Measurements from ENCODE around the gene ADPRHL1.

The ADPRHL1 gene

DNA sequence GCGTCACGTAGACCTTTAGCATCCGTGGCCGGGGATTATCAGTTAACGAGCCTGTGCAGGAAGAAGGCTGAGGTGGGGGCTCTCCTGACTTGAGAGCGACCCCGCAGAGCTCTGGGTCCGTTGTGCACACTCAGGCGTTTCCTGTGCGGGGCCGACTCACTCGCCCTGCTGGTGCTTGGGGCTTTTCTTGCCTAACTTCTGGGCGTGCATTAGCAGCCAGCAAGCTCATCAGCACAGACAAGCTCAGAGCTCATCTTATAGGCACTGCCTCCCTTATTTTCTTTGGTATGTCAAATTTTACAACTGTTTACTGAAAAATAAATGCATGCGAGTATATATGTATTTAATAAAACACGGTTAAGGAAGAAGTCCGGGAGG lies 23.7 kb downstream of the ADPRHL1 start:
- H3K27ac ChIP-seq = no peak overlapping the region
- no peak overlapping the region for H3K9ac ChIP-seq (ENCODE audit: insufficient read length)
- H3K9me3 ChIP-seq (ENCODE audit: low read depth, low read length) = no peaks in the 10 kb centered on the region
- H3K4me3 ChIP-seq = no peak overlapping the region
- H3K36me3 ChIP-seq (ENCODE audit: insufficient read depth, low read length) = no peaks in the 10 kb centered on the region
- DNase-seq (ENCODE audit: low read depth, low spot score) = no peak
- TF ChIP-seq FOXP2 (optimal IDR thresholded peaks at IDR 0.05; ENCODE audit: control extremely low read depth, extremely low read length, insufficient read depth) = no peak
- TF ChIP-seq POLR2AphosphoS5 (IDR thresholded peaks at IDR 0.05; ENCODE audit: borderline replicate concordance, low read depth, low read length) = no peak
- no peak for TF ChIP-seq EZH2 (IDR thresholded peaks at IDR 0.05)

DNA sequence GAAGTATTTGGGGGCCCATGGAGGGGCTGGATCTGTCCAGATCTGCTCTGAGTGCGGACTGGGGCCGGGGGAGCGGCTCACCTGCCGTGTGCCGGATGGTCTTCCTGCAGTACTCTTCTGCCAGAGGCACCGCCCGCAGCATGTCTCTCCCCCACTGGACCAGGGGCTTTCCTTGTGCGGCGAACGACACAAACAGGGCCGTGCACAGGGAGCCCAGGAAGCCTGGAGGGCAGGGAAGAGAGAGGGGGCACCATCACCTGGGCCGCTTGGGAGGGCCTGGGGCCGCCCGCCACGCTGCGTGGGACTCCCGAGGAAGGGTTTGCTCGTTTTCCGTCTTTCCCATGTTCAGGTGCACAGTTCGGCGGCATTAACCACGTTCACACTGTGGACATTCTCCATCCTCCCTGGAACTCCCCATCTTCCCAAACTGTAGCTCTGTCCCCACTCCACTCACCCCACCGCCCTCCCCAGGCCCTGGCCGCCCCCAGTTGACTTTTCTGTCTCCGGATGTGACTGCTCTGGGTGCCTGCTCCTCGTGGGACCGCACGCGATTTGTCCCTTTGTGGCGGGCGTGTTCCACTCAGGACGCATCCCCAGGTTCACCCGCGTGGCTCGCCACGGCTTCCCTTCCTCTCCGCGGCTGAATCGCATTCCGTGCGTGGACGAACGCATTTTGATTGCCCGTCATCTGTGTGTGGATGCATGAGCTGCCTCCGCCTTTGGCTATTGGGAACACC lies 24.2 kb downstream of the ADPRHL1 start:
- no peak for DNase-seq (ENCODE audit: low read depth, low spot score)
- Histone ChIP-seq H3K9me3 (ENCODE audit: low read depth, low read length) (no peaks in the 10 kb centered on the region), H3K36me3 (ENCODE audit: insufficient read depth, low read length) (no peaks in the 10 kb centered on the region), H3K9ac (ENCODE audit: insufficient read length) (no peak overlapping the region), H3K4me3 (no peak overlapping the region), H3K27ac (peak overlapping the region; percentile 27)
- no peak for TF ChIP-seq POLR2AphosphoS5 (IDR thresholded peaks at IDR 0.05; ENCODE audit: borderline replicate concordance, low read depth, low read length)
- no peak for TF ChIP-seq FOXP2 (optimal IDR thresholded peaks at IDR 0.05; ENCODE audit: control extremely low read depth, extremely low read length, insufficient read depth)
- no peak for TF ChIP-seq EZH2 (IDR thresholded peaks at IDR 0.05)

DNA sequence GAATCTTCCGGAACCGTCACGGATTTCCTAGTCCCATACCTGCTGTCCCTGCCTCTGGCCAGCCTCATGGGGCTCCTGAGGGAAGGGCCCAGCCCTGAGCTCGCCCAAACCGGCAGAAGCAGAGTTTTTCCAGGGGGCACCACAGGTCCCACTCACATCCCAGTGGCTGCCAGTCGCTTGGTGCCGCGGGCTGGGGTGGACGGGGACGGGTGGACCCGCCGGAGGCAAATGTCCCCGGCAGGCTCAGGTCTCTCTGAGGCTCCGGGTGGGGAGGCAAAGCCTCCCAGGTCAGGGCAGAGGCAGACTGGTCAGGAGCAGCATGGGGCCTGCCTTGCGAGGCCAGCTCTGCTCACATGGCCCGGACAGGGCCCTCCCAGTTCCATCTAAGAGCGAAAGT lies 24.8 kb downstream of the ADPRHL1 start:
- Histone ChIP-seq H3K9ac (ENCODE audit: insufficient read length) (no peak overlapping the region), H3K4me3 (no peak overlapping the region), H3K9me3 (ENCODE audit: low read depth, low read length) (no peaks in the 10 kb centered on the region), H3K27ac (peak overlapping the region; percentile 27), H3K36me3 (ENCODE audit: insufficient read depth, low read length) (no peaks in the 10 kb centered on the region)
- no peak for TF ChIP-seq EZH2 (IDR thresholded peaks at IDR 0.05)
- no peak for TF ChIP-seq POLR2AphosphoS5 (IDR thresholded peaks at IDR 0.05; ENCODE audit: borderline replicate concordance, low read depth, low read length)
- no peak for TF ChIP-seq FOXP2 (optimal IDR thresholded peaks at IDR 0.05; ENCODE audit: control extremely low read depth, extremely low read length, insufficient read depth)
- no peak for DNase-seq (ENCODE audit: low read depth, low spot score)

DNA sequence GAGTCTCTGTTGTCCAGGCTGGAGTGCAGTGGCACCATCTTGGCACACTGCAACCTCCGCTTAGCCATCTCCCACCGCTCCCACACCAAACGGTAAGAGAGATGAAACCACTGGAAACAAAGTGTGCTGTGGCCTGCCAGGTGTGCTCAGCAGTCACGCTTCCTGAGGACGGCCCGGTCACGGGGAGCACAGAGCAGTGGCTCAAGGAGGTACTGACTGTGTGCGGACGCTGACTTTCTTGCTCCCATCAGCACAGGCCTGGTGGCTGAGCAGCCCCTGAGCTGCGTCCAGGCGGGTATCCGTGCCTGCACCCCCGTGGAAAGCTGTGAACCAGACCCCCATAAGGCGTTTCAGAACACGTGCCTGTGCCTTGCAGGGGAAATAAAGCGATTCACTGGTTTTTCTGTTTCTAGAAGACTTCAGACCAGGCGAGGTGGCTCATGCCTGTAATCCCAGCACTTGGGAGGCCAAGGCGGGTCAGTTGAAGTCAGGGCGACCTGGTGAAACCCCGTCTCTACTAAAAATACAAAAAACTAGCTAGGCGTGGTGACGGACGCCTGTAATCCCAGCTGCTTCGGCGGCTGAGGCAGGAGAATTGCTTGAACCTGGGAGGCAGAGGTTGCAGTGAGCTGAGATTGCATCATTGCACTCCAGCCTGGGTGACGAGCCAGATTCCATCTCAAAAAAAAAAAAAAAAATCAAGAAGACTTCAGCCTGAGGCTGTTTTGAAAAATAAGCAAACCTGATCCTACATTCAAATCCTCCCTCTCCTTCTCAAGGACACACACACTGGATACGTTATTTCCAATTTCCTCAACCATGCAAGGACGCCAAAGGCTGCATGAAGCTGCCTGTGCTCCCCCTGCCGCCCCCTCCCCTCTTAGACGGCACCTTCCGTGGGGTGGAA lies 25.5 kb downstream of the ADPRHL1 start:
- Histone ChIP-seq H3K4me3 (no peak overlapping the region), H3K36me3 (ENCODE audit: insufficient read depth, low read length) (no peaks in the 10 kb centered on the region), H3K9ac (ENCODE audit: insufficient read length) (peak overlapping the region; percentile 45), H3K9me3 (ENCODE audit: low read depth, low read length) (no peaks in the 10 kb centered on the region), H3K27ac (peak overlapping the region; percentile 79)
- DNase-seq (ENCODE audit: low read depth, low spot score) = no peak
- no peak for TF ChIP-seq EZH2 (IDR thresholded peaks at IDR 0.05)
- TF ChIP-seq FOXP2 (optimal IDR thresholded peaks at IDR 0.05; ENCODE audit: control extremely low read depth, extremely low read length, insufficient read depth) = no peak
- no peak for TF ChIP-seq POLR2AphosphoS5 (IDR thresholded peaks at IDR 0.05; ENCODE audit: borderline replicate concordance, low read depth, low read length)

DNA sequence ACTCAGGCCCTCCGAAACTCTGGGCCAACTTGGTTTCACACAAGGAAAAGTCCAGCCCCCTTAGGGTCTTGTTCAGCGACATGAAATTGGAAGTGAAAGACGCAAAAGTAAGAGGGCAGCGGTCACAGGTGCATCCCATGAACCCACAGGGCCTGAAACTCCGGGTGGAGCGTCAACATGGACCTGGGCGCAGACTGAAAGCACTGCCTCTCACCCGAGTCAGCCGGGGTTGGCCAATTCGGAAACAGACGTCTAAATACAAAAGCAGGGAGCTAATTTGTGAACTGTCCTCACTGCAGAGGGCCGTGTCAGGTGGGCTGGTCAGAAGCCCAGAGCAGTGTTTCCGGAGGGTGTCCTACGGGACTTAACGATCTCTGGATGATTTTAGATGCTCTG lies 26.7 kb downstream of the ADPRHL1 start:
- TF ChIP-seq POLR2AphosphoS5 (IDR thresholded peaks at IDR 0.05; ENCODE audit: borderline replicate concordance, low read depth, low read length) (no peak), EZH2 (IDR thresholded peaks at IDR 0.05) (no peak), FOXP2 (optimal IDR thresholded peaks at IDR 0.05; ENCODE audit: control extremely low read depth, extremely low read length, insufficient read depth) (no peak)
- no peak overlapping the region for H3K4me3 ChIP-seq
- no peaks in the 10 kb centered on the region for H3K9me3 ChIP-seq (ENCODE audit: low read depth, low read length)
- DNase-seq (ENCODE audit: low read depth, low spot score) = no peak
- H3K9ac ChIP-seq (ENCODE audit: insufficient read length) = no peak overlapping the region
- H3K36me3 ChIP-seq (ENCODE audit: insufficient read depth, low read length) = no peaks in the 10 kb centered on the region
- peak overlapping the region; percentile 47; the same call in 1 of the 2 replicates for H3K27ac ChIP-seq

DNA sequence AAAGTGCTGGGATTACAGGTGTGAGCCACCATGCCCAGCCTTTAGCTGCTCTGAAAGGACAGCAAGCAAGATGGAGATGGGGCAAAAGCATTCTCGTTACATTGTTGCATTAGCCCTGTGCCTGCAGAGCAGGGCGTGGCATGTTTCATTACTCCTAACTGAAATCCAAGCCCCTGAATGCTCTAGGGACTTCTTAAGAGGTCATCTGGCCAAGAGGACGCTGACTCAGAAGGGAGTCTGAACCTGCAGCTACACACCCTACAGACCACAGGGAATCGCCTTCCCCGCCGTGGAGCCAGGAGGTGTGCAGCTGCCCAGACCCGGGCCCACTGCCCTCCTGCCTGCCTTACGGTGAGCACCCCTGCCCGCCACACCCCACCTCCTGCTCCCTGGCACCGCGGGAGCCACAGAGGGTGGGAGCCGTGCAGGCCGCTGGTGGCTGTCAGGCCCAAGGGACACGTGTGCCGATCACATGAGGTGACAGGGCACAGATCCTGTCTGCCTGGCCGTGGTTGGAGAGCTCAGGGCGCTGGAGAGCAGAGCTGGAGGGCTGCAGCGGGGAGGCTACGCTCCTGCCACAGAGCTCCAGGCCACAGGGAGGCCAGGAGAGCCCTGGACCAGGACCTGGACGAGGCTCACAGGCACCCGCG lies 27.2 kb downstream of the ADPRHL1 start:
- no peak overlapping the region for H3K9ac ChIP-seq (ENCODE audit: insufficient read length)
- no peaks in the 10 kb centered on the region for H3K36me3 ChIP-seq (ENCODE audit: insufficient read depth, low read length)
- no peak overlapping the region for H3K4me3 ChIP-seq
- no peak for TF ChIP-seq EZH2 (IDR thresholded peaks at IDR 0.05)
- TF ChIP-seq POLR2AphosphoS5 (IDR thresholded peaks at IDR 0.05; ENCODE audit: borderline replicate concordance, low read depth, low read length) = no peak
- no peak for DNase-seq (ENCODE audit: low read depth, low spot score)
- no peaks in the 10 kb centered on the region for H3K9me3 ChIP-seq (ENCODE audit: low read depth, low read length)
- H3K27ac ChIP-seq = no peak overlapping the region

DNA sequence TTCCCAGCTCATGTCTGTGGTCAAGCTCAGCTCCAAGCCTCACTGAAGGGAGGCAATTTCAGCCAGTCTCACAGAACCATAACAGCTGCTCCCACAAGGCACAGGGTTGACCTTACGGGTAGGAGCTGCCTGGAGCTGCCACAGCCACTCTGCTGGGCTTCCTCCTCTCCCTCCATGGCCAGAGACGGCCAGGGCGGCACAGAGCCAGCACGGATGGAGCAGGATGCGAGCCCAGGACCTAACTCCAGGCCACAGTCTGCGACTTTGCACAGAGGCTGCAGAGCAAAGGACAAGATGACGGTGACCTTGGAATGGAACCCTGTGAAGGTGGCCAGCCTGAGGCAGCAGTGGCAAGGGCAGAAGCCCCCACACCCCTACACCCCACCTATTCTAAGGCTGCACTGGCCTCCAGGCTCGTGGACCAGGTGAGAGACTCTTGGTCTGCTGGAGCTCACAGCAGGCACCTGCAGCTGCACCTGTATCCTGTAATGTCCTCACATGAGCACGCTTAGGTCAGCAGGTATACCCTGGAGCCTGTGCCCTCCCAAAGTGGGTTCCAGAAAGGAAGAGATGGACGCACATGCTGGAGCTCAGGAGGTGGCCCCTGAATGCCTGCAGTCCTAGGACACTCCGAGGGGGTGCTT lies 29.6 kb downstream of the ADPRHL1 start:
- Histone ChIP-seq H3K36me3 (ENCODE audit: insufficient read depth, low read length) (no peaks in the 10 kb centered on the region), H3K27ac (no peak overlapping the region), H3K9ac (ENCODE audit: insufficient read length) (no peak overlapping the region), H3K4me3 (no peak overlapping the region), H3K9me3 (ENCODE audit: low read depth, low read length) (no peaks in the 10 kb centered on the region)
- DNase-seq (ENCODE audit: low read depth, low spot score) = no peak
- no peak for TF ChIP-seq EZH2 (IDR thresholded peaks at IDR 0.05)
- TF ChIP-seq POLR2AphosphoS5 (IDR thresholded peaks at IDR 0.05; ENCODE audit: borderline replicate concordance, low read depth, low read length) = no peak
- TF ChIP-seq FOXP2 (optimal IDR thresholded peaks at IDR 0.05; ENCODE audit: control extremely low read depth, extremely low read length, insufficient read depth) = no peak

Data from SK-N-MC (cell line).